ENCODE results near the gene HTR1E.
"Not testable (repeated sequence)": the region's sequence is repeated elsewhere in the genome, so short reads cannot be mapped to it uniquely, and the experiment has no call there.

HTR1E gene

GRCh38 chr6:86978251-86978650, 40.9 kb downstream of the HTR1E start:
- no peak for DNase-seq

- no peak for DNase-seq
These were observed 64.2 kb downstream of the HTR1E start for GRCh38 chr6:87001494-87001893.

- not testable (repeated sequence) for DNase-seq
These were observed 65.1 kb downstream of the HTR1E start for GRCh38 chr6:87002391-87002790.

GRCh38 chr6:87006541-87006940, 69.2 kb downstream of the HTR1E start:
- not testable (repeated sequence) for DNase-seq

GRCh38 chr6:87009581-87009980, 72.3 kb downstream of the HTR1E start:
- DNase-seq: not testable (repeated sequence)

- no peak for DNase-seq
These were observed 74.7 kb downstream of the HTR1E start for GRCh38 chr6:87012035-87012434.

GRCh38 chr6:87012743-87013142, 75.4 kb downstream of the HTR1E start:
- DNase-seq: no peak

- DNase-seq: no peak
These were observed 79.4 kb downstream of the HTR1E start for GRCh38 chr6:87016772-87017171.

GRCh38 chr6:87027021-87027420, 89.7 kb downstream of the HTR1E start:
- no peak for DNase-seq

- no peak for DNase-seq
These were observed 92.5 kb downstream of the HTR1E start for GRCh38 chr6:87029711-87030314.

- no peak for DNase-seq
These were observed 103.4 kb downstream of the HTR1E start for GRCh38 chr6:87040729-87041128.

GRCh38 chr6:87045521-87046075, 108.3 kb downstream of the HTR1E start:
- DNase-seq: no peak

GRCh38 chr6:87049779-87050178, 112.5 kb downstream of the HTR1E start:
- no peak for DNase-seq

- DNase-seq: no peak
These were observed 116.0 kb downstream of the HTR1E start for GRCh38 chr6:87053312-87053711.

GRCh38 chr6:87054143-87054833, 117.0 kb downstream of the HTR1E start:
- DNase-seq: no peak

GRCh38 chr6:87059943-87060342, 122.6 kb downstream of the HTR1E start:
- DNase-seq: no peak

GRCh38 chr6:87065117-87065516, 127.8 kb downstream of the HTR1E start:
- no peak for DNase-seq

Measured in CD4-positive, alpha-beta T cell treated with Interleukin-6 for 4 hours (primary cell).